COLO668 (cell line): ENCODE results near the gene ADAM10.
"Not testable (repeated sequence)": the region's sequence is repeated elsewhere in the genome, so short reads cannot be mapped to it uniquely, and the experiment has no call there.

Source experiments
- DNase-seq: peaks from one replicate; lab custom pipeline; 2025; ENCODE audit not compliant: unreplicated experiment; lab: John Stamatoyannopoulos, UW

ADAM10 gene

GRCh38 chr15:58622877-58623276 lies 126.6 kb downstream of the ADAM10 start:
- no peak for DNase-seq

- DNase-seq, result not testable (repeated sequence)
Measured at GRCh38 chr15:58620268-58620667, 129.2 kb downstream of the ADAM10 start.

- DNase-seq, result no peak
Measured at GRCh38 chr15:58616171-58616570, 133.3 kb downstream of the ADAM10 start.

GRCh38 chr15:58611731-58612676 lies 137.5 kb downstream of the ADAM10 start:
- no peak for DNase-seq

- no peak for DNase-seq
Measured at GRCh38 chr15:58608711-58609110, 140.8 kb downstream of the ADAM10 start.

- no peak for DNase-seq
Measured at GRCh38 chr15:58608129-58608590, 141.3 kb downstream of the ADAM10 start.

- DNase-seq, result no peak
Measured at GRCh38 chr15:58606577-58607080, 142.9 kb downstream of the ADAM10 start.

GRCh38 chr15:58605931-58606530 lies 143.5 kb downstream of the ADAM10 start:
- no peak for DNase-seq

- DNase-seq, result no peak
Measured at GRCh38 chr15:58604455-58604923, 145.0 kb downstream of the ADAM10 start.

- not testable (repeated sequence) for DNase-seq
Measured at GRCh38 chr15:58603927-58604326, 145.6 kb downstream of the ADAM10 start.

- no peak for DNase-seq
Measured at GRCh38 chr15:58602823-58603222, 146.7 kb downstream of the ADAM10 start.

- no peak for DNase-seq
Measured at GRCh38 chr15:58598829-58599210, 150.7 kb downstream of the ADAM10 start.

- no peak for DNase-seq
Measured at GRCh38 chr15:58597943-58598828, 151.3 kb downstream of the ADAM10 start.

- DNase-seq, result no peak
Measured at GRCh38 chr15:58595516-58596263, 153.8 kb downstream of the ADAM10 start.

GRCh38 chr15:58594898-58595297 lies 154.6 kb downstream of the ADAM10 start:
- no peak for DNase-seq

GRCh38 chr15:58593870-58594269 lies 155.6 kb downstream of the ADAM10 start:
- DNase-seq, result no peak

GRCh38 chr15:58590926-58591325 lies 158.6 kb downstream of the ADAM10 start:
- DNase-seq, result no peak

GRCh38 chr15:58590236-58590635 lies 159.3 kb downstream of the ADAM10 start:
- DNase-seq, result no peak

GRCh38 chr15:58589047-58589446 lies 160.5 kb downstream of the ADAM10 start:
- no peak for DNase-seq

GRCh38 chr15:58588096-58588495 lies 161.4 kb downstream of the ADAM10 start:
- DNase-seq, result no peak
